Adrenal gland (tissue), 12 donors: Measurements from ENCODE around the gene ETFA. TPM values are rescaled to one million over a fixed set of nuclear protein-coding genes. Genes with fewer than 3 reads are reported as not detected.

ENCODE experiments used
- DNase-seq, 7 donors: peaks; one replicate each; pipeline ENCODE4 v3.0.0-alpha.2; 2019 to 2020
- H3K27ac ChIP-seq, 5 donors: fragments of 200-600 bp; sonication (generic) in 4 of 5; 1 replicate in 3 of 5; 2 replicates in 2 of 5; pipeline versions ENCODE4 v1.5.1 to v1.8.0; 2016 to 2020; ENCODE audit warnings: mild to moderate bottlenecking in 1 of 5
- H3K27me3 ChIP-seq: fragments of 200-600 bp; 2 replicates; pipeline ENCODE4 v1.8.0; 2021
- H3K36me3 ChIP-seq, 2 donors: fragments of 200-600 bp; replicated peaks in 1 of 2; 1 replicate in 1 of 2; 2 replicates in 1 of 2; pipeline versions ENCODE4 v1.5.1 to v1.8.0; 2018 to 2022
- H3K4me1 ChIP-seq, 2 donors: fragments of 200-600 bp; replicated peaks in 1 of 2; 1 replicate in 1 of 2; 2 replicates in 1 of 2; pipeline versions ENCODE4 v1.5.1 to v1.8.0; 2018 to 2021
- H3K4me3 ChIP-seq, 4 donors: fragments of 200-600 bp; sonication (generic) in 3 of 4; one replicate each; pipeline ENCODE4 v1.5.1; 2016 to 2018
- H3K9me3 ChIP-seq, 3 donors: fragments of 200-600 bp; sonication (generic) in 1 of 3; replicated peaks in 1 of 3; 1 replicate in 2 of 3; 2 replicates in 1 of 3; pipeline versions ENCODE4 v1.5.1 to v1.8.0; 2016 to 2021
- CTCF ChIP-seq, 6 experiments: fragments of 450-650 bp in 4 of 6; fragments of 200-600 bp in 2 of 6; sonication (generic) in 1 of 6; IDR thresholded peaks; 1 replicate in 5 of 6; 2 replicates in 1 of 6; pipeline versions ENCODE4 v1.5.1 to v1.8.0; 2016 to 2021; ENCODE audit warnings: antibody characterized with exemption in 6 of 6, mild to moderate bottlenecking in 2 of 6, moderate library complexity in 1 of 6
- POLR2A ChIP-seq, 2 donors: fragments of 450-650 bp; IDR thresholded peaks; one replicate each; pipeline ENCODE4 v1.6.1; 2017; ENCODE audit warnings: antibody characterized with exemption in 2 of 2, mild to moderate bottlenecking in 2 of 2, moderate library complexity in 1 of 2
- WGBS, 4 donors: extraction: QIAGEN DNeasy Blood & Tissue Kit in 2 of 4; methylation state at CpG; one replicate each; pipeline versions ENCODE4 v1.1.5 to v1.1.7; 2013 to 2017; 5-methylcytosine and 5-hydroxymethylcytosine counted together
- intact Hi-C, 2 donors: fragments of 100-400 bp; cut with DNase I; formaldehyde crosslinking; loops; one replicate each; pipeline versions ENCODE4 v1.14.1 to v1.15.0; 2022 to 2023
- polyA plus RNA-seq, 3 donors: library from polyadenylated mRNA; stranded (reverse); fragments of 200-250 nt in 2 of 3; fragments of 350-450 nt in 1 of 3; fragmentation: Illumina TruSeq in 1 of 3; extraction: RNeasy Lipid Tissue Mini Kit (QIAGEN cat#74804) in 1 of 3; gene quantifications; one replicate each; pipeline ENCODE4 v1.2.3, GENCODE V29; 2013 to 2014
- total RNA-seq, 9 donors: library from RNA; depleted of rRNA in 4 of 9; stranded (reverse); fragments of >200 nt in 4 of 9; fragments of 120-200 nt in 1 of 9; fragmentation: NEBNext Ultra II Directional in 1 of 9; extraction: Animal tissue kit (Norgen Biotek cat#: 25700) in 1 of 9; gene quantifications; one replicate each; pipeline versions ENCODE4 v1.1.0 to v1.2.4, GENCODE V29; 2013 to 2023
- donor health status: healthy with polysubstance abuse.
- donor health status: Bipolar disorder and iron deficiency.
- donor health status: DM: yes; HTN: yes; CAD: no.
- donor health status: DM: no; HTN: no; CAD: no.
- donor health status: DM: no; HTN: no; CAD: no.
- donor health status: DM: yes; HTN: yes; CAD: no.

Gene ETFA
- total and polyA plus RNA-seq, 12 donors: 50.0 to 339 (median 187) TPM

DNA sequence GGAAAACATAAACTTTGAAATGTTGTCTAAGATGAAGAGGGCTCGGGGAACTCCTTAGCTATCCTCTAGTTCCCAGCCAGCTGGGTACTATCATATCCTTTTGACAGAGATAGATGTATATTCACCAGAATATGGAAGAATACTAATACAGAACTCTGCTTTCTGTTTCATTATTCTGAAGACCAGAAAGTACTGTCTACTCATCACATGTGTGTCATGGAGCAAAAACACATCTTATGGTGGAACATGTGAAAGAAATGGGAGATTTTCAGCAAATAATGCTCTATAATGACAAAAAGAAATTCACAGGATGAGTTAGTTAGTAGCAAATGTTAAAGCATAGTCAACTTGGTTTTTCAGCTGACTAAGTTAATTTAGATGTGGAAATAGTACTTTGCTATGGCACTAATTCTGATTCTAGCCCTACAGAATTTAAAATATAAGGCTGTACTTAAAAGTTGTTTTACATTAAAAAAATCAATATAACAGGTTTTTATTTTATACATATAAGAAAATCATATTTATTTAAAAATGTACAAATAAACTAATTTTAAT is 41.8 kb upstream of the ETFA start:
- no peaks in the 10 kb centered on the region for H3K4me1 ChIP-seq
- intact Hi-C loops: no loop called here
- no peaks in the 10 kb centered on the region for H3K9me3 ChIP-seq
- WGBS, 4 donors: 95 to 100% (median 98%) methylated on average over 1 of the region's 1 CpG
- H3K4me3 ChIP-seq: no peak overlapping the region
- TF ChIP-seq POLR2A (IDR thresholded peaks at IDR 0.05): no peak
- no peak for TF ChIP-seq CTCF (IDR thresholded peaks at IDR 0.05)
- H3K27ac ChIP-seq: no peak overlapping the region
- no peaks in the 10 kb centered on the region for H3K36me3 ChIP-seq
- no peaks in the 10 kb centered on the region for H3K27me3 ChIP-seq
- DNase-seq: no peak

DNA sequence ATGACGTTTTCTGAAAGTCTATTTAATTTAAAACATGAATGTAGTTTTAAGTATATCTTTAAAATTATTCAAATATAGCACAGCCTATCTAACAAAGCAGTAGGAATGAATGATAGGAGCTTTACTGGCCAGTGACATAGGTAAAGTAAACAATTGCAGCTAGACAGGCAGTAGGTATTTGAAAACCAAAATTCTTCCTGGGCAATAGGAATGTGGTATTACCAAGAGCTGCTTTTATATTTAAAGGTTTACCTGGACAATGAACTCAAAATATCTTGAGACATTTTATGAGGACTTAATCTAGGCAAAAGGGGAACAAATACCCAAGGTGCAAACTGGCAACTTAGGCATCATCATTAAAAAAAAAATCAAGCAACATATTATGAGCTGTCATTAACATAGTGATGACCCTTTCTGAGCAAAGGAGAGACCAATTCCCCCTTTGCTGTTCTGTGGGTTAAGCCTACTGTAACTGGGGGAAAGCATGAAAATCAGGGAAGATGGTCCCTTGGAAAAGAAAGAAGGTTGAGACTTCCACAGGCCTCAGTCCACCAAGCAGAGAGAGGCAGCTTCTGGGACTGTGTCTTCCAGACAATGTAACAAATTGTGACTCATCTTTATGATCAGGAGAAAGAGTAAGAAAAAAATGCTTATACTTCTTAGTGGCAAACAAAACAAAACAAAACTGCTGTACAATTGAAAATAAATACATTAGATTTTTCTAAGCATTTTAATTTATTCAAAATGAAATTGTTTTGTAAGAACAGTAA is 38.2 kb upstream of the ETFA start:
- no peaks in the 10 kb centered on the region for H3K36me3 ChIP-seq
- H3K9me3 ChIP-seq: no peaks in the 10 kb centered on the region
- no peak for DNase-seq
- no peak overlapping the region for H3K27ac ChIP-seq
- peaks cover 8 to 16% of the 10 kb centered on the region in 2 donors for H3K4me1 ChIP-seq
- no peak for TF ChIP-seq POLR2A (IDR thresholded peaks at IDR 0.05)
- no peak for TF ChIP-seq CTCF (IDR thresholded peaks at IDR 0.05)
- intact Hi-C loops: no loop called here
- no peak overlapping the region for H3K4me3 ChIP-seq
- 95 to 100% (median 96%) methylated on average over 1 of the region's 1 CpG for WGBS, 4 donors
- H3K27me3 ChIP-seq: peaks cover 34% of the 10 kb centered on the region

DNA sequence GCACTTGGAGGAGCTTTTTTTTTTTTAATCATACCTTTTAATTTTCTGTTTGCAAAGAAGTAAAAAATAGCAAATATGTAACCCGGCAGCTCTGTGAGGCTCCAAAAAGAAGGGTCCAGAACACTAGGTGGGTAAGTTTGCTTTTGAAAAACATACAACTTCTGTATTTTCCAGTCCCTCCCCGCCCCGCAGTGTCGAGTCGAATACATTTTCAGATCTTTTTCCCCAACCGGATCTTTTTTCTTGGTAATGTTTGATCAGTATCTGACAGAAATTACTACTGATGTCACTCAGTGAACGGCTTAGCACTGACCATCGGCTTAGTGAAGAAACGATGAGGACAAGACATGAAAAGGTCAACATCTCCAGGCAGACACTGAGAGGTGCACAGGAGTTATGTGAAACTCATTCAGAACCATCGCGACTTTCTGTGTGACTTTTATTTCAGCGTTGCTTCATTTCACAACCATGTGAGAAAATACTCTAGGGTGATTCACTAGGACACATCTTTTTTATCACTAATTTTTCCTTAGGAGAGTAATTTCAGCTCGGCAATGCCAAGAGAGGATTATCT is 36.3 kb upstream of the ETFA start:
- 86 to 88% (median 87%) methylated on average over 13 of the region's 13 CpGs for WGBS, 4 donors
- Histone ChIP-seq H3K36me3 (no peaks in the 10 kb centered on the region), H3K9me3 (no peaks in the 10 kb centered on the region), H3K27ac (no peak overlapping the region), H3K4me3 (no peak overlapping the region), H3K4me1 (peaks cover 8 to 21% of the 10 kb centered on the region in 2 donors), H3K27me3 (peaks cover 54% of the 10 kb centered on the region)
- intact Hi-C loops: no loop called here
- DNase-seq: no peak
- TF ChIP-seq CTCF (IDR thresholded peaks at IDR 0.05) (no peak), POLR2A (IDR thresholded peaks at IDR 0.05) (no peak)

DNA sequence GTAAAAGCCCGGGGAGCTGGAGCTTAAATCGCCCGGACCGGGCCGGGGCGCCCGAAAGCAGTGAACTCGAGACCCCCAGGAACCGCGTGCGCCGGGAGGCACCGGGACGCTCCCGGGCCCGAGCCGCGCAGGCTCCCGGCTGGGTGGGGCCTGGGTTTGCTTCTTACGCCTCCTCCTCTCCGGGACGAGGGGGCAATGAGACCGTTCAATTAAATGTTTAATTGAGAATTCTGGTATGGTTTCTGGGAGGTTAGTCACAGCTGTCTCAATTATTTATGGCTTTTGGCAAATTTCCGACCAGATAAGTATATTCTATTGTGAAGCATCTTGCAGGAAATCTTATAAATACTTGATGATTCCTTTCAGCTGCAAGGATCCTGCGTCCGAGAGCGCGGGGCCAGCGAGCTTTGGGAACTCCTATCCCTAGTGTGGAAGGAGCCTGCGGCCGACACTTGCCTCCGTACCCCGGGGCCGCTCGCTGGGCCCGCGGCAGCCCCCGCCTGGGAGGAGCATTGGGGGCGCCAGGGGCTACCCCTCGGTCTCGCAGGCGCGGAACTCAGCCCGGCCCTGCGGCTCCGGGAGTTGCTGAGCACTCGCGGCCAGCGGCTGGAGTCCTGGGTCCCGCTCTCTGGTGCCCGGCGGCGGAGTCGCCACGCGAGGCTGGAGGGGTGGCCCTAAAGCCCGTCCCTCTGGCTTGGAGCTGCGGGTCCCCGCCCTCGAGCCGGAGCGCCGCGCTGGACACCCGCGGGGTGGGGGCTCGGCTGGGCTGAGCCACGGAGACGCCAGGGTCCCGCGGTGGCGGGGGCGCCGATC is 35.6 kb upstream of the ETFA start:
- H3K4me1 ChIP-seq: peaks cover 10 to 28% of the 10 kb centered on the region in 2 donors
- H3K27ac ChIP-seq: no peak overlapping the region
- no peak for DNase-seq
- intact Hi-C loops: no loop called here
- TF ChIP-seq CTCF (IDR thresholded peaks at IDR 0.05): no peak
- no peak for TF ChIP-seq POLR2A (IDR thresholded peaks at IDR 0.05)
- 12 to 19% (median 15%) methylated on average over 27 to 74 of the region's 74 CpGs for whole genome bisulfite sequencing, 4 donors
- H3K36me3 ChIP-seq: no peaks in the 10 kb centered on the region
- H3K4me3 ChIP-seq: peak overlapping the region in 1 of 4 donors; percentile 48
- no peaks in the 10 kb centered on the region for H3K9me3 ChIP-seq
- peaks cover 60% of the 10 kb centered on the region for H3K27me3 ChIP-seq
